GM18858 (cell line): ENCODE results near the gene PPM1H.

Source experiments
- ATAC-seq: cut with Tn5 transposase; IDR thresholded peaks from one replicate; pipeline ENCODE4 v1.9.1; 2021; ENCODE audit not compliant: unreplicated experiment

PPM1H gene

DNA sequence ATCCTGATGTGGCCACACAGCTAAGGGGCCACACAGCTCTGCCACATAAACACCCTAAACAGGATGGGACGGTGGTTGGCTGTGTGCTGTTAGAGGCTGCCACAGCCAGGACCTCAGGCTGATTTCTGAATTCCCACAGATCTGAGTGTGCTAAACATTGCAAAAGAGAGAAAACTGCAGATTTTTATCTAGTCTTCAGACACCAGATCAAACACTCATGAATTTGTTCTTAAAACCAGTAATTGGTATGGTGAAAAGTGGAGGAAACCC, 277.7 kb downstream of the PPM1H start:
- ATAC-seq, result no peak

DNA sequence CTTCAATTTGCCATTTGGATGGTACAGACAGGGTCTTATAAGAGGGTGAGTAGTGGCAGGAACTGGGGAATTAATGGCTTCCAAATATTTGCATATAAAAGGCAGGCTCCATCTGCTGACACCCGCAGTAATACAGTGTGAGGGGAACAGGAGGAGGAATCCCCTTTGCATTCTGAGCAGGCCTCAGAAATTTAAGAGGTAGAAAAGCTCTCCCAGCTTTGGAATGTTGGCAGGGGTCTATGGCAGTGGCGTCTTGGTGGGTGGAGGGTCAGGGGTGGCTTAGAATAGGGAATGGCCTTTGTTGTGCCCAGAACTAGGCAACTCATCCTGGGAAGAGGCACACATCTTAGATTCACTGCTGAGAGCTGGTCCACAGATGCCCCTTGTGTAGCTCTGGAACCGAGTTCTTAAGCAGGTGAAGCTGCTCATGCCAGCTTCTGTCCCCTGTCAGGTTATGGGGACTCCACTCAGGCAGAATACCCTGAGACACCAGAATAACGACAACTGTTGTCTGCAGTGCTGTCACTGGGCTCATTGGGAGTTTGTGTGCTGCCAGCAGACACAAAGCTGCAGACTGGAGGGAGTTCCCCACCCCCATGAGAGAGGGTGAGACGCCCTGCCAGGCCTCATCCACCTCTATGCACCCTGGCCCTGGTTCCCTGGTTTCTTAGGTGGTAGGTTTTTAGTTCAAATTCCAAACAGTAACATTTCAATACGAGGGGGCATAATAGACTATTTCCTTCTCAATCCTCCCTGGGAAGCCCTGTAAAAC, 278.2 kb downstream of the PPM1H start:
- ATAC-seq, result no peak

DNA sequence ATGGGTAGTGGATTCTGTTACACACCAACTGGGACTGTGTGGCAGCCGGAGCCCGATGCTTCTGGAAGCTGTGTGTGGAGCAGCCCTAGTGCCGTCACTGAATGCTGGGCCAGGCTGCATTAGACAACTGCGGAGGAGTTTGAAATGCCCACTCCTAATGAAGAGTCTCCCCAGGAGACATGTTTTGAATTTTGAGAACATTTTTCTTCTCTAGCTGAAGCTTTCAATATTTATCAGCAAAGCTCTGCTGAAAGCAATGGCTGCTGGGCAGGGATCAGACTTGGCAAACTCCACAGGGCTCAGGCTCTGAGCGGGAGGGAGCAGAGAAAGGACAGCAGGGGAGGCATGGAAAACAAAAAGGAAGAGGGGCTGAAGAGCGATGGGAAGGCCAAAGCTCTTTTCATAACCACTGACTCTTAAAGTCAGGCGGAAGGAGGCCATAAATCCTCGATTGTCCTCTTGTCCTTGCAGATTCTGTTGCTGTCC, 279.2 kb downstream of the PPM1H start:
- no peak for ATAC-seq

DNA sequence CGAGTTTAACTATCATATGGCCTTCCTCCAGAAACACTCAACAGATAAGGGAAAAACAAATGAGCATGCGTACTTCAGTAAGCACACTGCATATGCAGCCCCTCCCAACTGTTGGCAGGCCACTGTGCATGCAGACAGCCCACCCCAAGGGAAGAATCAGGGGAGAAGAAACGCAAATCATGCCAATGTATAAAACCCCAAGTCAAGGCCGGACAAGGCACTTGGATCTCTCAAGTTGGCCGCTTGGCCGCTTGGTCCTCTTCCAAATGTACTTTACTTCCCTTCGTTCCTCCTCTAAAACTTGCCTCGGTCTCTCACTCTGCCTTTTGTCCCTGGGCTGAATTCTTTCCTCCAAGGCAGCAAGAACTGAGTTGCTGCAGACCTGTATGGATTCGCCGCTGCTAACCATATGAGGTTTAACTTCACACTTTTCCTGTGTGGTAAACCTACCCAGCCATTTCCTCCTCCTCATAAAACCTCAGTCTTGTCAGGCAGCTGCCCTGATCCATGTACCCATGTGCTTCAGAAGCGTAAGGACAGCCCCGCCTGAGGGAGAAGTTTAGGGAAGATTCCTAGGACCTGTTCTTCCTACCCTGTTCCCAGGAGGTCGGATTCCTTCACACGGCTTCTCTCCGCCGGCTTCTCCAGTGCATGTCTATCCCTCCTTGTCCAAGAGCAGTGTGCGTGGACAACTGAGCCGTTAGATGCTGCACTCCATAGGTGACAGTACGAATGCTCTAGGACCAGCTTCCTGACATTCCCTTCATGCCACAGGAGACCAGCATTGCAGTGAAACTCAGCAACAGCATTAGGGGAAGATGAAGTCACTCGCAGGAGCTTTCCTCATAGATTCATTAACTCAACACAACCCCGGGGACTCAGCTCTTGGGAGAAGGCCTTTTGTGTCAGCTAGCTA, 280.4 kb downstream of the PPM1H start:
- ATAC-seq, result no peak

DNA sequence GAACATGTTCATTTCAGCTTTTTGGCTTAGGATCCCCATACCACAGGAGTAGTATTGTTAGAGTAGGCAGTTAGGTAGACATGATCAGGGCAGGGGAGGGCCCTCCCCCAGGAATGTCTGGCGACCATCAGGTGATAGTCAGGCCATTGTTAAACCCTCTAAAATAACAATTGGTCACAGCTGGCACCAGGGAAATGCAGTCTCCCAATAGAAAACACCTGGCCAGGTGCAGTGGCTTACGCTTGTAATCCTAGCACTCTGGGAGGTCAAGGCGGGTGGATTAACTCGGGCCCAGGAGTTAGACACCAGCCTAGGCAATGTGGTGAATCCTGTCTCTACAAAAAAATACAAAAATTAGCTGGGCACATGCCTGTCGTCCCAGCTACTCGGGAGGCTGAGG, 281.2 kb downstream of the PPM1H start:
- ATAC-seq, result no peak

DNA sequence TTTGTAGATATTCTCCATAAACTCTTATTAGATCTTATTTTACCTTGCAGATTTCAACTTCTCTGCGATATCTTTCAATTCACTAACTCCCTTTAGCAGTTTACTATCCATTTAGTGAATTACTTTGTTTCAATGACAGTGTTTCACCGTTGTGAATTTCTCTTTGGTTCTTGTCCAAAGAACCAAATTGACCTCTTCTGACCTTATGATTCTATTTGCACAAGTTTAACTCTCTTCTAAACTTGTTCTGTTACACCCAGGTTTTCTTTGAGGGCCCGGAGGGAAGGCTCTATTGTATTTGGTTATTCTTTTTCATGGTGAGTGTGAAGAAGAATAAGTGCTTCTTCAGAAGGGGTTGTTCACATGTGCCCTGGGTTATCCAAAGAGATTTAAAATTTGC, 281.6 kb downstream of the PPM1H start:
- ATAC-seq, result no peak

DNA sequence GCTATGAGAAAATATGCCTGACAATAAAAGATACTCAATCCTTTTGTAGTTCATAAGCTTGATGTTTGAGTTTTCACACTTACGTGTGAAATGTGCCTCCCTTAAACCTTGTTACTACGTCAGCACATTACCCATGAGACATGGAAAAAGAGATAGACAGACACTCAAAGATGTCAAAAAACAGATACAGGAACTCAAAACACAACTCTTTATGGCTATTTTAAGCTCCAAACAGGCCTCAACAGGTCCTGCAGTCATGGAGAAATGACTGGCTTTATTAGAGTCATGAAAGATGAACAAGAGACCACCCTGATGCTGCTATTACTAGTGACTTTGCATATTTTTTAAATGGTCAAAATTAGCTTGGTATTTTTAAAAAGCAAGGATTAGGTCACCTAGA, 283.8 kb downstream of the PPM1H start:
- ATAC-seq, result no peak

DNA sequence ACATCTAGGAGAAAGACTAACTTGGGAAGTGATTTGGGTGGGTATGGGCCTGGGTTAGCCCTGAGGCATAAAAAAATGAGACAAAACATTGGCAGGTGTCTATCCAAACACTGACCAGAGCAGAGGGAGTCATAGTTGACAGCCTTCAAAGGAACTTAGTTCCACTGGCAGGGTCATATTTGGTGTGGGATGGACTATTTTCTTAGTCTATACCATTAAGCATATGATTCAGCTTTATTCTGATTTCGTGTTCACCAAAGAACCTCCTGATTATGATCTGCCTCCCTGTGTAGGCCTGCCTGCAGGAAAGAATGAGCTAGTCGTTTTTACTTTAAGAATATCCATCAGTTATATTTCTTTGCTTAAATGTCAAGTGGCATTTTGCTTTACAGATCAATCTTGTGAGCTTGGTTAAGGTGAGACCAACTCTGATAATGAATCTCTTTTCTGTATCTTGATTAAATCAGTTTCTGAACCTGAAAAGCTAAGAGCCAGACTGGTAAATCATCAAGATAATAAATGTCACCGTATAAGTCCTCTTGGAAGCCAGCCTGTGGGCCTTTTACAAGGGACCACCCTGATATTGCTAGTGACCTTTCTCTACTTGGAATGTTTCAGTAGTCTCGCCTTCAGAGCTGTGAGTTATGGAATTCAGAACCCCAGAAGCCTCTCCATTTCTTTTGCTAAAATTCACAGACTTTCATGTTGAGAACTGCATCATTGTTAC, 285.4 kb downstream of the PPM1H start:
- ATAC-seq, result no peak

DNA sequence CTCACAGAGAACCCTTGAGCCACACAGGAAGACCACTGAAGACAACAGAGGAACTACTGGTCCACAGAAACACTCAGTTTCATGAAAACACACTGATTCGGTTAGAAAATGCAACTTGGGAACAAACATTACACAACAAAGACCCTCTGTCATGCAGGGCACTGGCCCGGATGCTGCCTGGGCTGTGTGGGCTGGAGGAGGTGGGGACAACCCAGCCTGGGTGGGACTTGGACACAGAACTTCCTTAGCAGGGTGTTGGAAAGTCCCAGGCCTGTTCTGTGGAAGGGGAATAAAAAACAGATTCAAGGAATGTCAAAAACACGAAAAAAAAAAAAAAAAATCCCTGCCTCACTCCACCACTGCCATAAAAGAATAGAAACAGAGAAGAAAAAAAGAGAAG, 287.4 kb downstream of the PPM1H start:
- ATAC-seq, result no peak

DNA sequence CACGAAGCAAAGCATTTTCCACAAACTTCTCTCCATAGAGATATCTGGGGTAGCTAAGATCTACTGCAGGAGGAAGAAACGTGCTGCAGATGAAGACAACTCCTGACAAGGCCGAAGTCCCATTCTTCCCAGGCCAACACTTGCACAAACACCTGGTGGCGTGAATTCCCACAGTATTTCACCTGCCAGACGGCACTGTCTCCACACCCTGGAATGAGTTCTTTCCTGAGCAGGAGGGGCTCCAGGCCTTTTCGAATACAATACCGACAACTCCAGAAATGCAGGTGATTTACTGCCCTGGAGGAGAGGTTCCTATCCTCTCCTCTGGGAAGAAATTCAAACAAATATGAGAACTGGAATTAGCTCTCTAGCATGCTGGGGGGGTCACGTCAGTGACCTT, 288.4 kb downstream of the PPM1H start:
- no peak for ATAC-seq

DNA sequence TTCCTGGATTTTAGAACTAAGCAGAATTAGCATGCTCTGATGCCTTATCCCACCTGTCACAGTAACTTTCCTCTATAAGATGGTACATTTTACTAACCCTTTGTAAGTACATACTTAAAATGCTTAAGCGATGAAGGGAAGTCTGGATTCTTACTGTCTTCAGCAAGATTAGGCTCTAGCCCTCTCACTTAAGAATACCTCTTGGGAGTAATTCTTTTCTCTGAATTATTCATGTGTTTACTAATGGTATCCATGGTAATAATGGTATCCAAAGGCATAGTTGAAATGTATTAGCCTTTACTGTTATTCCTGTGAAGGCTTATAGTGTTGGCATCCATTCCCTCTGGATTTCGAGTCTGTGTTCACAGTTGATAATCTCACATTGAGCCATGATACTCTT, 291.5 kb downstream of the PPM1H start:
- ATAC-seq, result no peak

DNA sequence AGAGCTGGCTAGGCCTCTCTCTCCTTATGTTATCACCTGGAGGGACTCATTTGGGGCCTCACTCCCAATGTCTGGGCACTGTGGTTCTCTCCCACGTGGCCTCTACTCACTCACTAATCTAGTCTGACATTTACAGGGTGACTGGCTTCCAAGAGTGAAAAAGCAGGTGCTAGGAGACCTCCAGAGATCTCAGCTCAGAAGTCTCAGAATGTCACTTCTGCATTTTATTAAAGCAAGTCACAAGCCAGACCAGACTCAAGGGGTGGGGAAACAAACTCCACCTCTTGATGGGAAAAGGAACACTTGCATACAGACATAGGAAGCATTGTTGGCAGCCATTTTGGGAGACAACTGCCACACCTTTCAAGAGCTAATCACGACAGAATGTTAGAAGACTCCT, 292.5 kb downstream of the PPM1H start:
- no peak for ATAC-seq

DNA sequence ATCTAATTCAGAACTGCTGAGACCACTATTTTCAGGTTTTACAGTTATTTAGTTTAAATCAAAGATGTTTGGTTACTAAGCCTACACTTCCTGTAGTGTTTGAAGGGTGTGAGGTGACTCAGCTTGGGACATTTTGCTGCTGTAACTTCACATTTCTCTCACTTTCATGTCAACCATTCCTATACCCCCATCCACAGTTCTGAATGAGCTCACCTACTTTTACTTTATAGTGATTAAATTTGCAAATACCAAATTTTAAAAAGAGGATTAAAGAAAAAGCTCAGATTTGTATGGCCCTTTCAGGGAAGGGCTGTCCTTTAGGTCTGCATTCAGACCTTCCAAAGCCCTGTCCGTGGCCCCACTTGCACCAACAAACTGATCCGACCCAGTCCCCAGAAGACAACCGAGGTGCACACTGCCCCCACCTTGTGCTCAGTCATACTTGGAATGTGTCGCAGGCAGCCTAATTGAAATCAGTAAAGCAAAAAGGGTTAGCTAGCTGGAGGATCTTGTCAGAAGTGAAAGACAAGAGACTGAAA, 294.0 kb downstream of the PPM1H start:
- peak; percentile 95 for ATAC-seq

DNA sequence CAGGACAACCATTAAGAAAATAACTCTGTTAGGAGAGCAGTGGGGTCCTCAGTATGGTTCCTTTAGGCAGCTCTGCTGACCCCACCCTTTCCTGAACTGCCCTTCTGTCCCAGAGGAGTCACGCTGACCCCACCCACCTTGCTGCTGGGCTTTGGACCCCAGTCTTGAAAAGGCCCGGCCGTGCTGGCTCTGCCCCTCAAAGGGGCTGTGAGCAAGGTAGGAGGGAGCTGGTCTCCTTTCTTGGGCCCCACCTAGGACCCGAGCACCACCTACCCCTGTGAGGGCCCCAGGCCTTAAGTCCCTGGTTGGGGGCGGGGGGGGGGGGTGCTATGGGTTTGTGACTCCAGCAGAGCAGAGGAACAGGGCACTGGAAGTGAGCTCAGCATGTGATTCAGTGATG, 297.3 kb downstream of the PPM1H start:
- no peak for ATAC-seq

DNA sequence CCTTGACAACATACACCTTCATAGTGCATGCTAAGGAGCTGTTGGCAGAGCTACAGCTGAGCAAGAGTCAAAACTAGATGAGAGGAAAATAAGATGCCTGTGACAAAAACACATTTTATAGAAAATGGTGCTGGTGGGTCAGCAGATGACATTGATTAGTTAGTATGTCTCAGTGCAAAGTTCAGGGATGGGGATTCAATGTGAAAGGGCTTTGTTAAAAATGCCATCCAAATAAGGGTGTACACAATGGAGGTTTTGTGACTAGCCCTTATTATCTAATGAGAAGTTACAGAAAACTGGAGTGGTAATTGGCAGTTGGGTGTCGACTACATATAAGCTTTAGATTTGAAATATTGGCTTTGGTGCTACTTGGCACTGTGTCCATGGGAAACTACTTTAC, 299.3 kb downstream of the PPM1H start:
- ATAC-seq, result no peak

DNA sequence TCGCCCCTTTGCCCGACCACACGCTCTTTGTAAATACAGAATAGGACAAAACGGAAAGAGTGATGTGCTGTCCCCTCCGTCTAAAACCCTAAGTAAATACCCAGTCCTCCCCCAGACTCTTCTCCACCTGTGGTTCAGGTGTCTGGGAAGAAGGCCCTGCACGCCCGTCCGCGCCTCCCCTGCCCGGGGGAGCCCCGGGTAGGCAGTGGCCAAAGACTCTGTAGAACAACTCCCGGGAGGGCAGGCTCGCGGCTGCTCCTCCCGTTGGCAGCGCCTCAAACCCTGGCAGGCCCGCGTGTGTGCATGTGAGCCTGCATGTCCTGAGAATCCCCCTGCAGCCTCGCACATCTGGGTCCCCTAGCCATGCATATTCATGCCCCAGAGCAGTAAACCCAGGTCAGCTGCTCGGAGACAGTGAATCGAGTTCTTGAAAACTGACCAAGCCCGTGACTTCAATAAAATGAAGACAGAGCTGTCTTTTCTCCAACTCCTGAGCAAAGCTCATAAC, 302.5 kb downstream of the PPM1H start:
- peak; percentile 42 for ATAC-seq

DNA sequence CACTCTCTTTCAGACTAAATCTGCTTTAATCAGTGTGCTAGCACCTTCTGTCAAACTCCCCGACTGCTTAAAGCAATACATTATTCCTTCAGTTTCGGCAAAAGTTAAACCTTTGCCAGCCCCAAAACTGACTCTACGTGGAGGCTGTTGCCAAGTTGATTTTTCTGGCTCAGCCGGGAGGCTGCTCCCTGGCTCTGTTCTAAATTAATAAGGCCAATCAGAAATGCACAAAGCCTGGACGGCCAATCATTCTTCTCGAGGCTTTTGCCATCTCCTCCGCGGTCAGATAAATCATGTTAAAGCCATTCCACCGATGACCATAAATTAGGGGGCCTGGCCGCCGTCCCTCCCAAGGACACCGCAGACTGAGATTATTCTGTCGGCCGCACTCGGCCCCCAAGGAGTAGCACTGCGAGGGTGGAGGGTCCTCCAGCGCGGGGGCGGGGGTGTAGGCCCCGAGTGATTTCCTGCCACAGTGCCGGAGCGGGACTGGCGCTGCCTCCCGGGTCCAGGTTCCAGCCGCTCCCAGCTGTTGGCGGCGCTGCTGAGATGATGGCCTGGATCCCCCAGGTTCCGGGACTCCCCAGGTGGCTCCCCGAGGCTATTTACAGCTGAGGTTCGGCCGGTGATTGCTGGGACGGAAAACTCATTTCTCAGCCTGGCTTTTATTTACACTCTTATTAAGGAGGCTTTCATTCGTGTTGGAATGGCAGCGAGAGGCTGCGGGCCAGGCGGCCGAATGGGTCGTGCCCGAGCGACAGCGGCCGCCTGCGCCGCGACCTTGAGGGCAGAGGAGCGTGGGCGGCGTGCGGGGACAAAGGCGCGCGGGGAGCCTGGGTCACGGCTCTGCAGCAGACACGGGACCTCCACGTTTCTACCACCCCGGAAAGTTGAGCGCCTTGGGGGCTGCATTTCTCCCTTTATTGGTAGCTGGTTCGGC, 303.2 kb downstream of the PPM1H start:
- ATAC-seq, result peak; percentile 53

DNA sequence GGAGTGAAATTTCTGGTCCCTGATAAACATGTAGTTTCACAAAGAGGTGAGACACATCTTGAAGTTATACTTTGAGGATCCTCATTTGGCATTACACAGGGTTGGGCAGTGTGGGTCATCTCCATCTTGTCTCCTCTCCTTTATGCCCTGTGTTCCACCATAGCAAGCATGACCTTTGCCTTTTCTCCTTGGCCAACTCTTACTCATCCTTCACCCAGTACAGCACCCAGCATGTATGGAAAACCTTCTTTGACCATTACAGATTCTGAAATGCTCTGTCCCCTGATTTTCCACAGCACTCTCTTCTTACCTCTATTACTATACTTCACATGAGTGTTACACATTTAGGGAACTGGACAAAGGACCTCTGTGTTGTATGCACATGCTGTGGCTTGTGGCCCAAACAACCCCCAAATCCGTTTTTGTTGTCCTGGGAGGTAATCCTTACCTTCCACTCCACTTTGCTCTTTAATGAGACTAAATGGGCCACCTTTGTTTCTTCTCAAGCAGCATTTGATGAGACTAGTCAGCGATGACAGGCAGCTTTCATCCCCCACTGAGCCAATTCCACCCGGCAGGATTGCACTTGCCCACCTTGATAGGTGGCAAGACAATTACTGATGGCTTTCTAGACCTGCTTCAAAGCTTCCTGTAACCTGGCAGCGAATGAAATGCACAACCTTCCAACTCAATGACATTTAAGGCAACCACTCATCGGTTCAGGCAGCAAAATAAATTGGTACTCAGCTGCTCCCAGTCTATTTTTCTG, 304.8 kb downstream of the PPM1H start:
- no peak for ATAC-seq

DNA sequence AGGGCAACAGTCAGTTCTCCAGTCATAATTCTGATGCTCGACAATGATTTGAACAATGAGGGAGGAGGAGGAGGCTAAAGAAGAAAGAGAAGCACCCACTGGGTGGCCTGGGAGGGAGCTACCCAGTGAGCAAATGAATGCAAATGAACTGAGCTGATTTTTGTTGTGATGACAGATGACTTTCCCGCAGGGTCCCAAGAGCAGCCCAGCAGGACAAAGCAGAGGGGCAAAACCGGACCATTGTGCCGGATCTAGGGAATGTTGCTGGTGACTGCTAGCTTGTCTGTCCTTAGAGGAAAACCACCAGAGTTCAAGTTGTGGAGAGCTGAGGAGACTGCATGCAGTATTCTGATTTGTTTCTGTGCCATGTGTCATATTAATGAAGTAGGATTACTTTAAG, 305.5 kb downstream of the PPM1H start:
- ATAC-seq, result no peak
